NCI-H2227 (cell line): ENCODE measurements around the gene SDC4.

ENCODE experiments used
- DNase-seq: peaks from one replicate; lab custom pipeline; 2025; ENCODE audit not compliant: unreplicated experiment; lab: John Stamatoyannopoulos, UW

The SDC4 gene, protein sequence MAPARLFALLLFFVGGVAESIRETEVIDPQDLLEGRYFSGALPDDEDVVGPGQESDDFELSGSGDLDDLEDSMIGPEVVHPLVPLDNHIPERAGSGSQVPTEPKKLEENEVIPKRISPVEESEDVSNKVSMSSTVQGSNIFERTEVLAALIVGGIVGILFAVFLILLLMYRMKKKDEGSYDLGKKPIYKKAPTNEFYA

DNA sequence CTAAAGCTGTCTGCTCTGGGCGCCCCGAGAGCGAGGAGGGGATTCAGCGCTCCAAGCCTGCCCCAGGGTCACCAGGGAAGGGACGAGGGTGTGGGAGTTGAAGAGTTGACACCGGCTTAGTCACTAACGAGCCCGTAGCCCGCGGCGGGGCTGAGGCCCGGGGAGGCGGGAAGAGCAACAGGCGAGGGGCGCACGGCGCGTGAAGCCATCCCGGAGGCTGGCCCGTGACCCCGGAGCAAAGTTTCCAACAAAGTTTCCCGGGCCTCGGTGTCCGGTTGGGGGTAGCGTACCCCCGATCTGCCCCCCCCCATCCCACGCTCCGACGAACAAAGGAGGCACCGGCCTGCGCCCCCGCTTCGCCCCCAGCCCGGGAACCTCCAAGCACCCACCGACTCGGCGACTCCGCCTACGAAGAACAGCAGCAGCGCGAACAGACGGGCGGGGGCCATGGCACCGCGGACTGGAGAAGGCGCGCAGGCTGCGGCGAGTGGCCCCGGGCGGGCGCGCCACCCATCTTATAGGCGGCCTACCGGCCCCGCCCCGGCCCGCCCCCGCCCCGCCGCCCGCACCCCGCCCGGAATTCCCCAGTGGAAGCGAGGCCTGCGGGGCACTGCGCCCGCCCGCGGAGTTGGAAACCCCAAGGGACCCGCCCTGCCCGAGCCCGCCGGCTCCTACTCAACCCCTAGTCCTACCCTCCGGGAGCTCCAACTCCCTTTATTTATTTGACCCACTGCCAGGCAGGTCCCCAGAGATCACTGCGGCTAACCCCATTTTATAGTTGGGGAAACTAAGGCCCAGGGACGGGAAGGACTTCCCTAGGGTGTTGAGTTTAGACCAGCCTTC lies at the start of gene SDC4:
Gene SDC4, minus strand, starts transcription at position 489 of the 843 bp plus-strand sequence. Its CDS starts 40 bp downstream, at position 449.
- DNase-seq, result peak; percentile 54

DNA sequence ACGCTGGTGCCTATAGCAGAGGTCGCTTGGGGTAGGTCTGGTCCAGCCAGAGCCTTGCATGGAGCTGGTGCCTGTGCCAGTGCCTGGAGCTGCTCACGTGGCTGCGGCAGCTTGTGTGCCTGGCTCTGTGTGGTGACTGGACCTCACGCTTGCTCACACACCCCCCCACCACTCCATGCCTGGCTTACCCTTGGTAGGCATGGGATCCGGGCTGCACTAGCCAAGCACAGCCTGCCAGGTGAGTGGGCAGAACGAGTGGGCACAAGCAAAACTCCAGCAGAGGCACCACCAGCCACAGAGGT lies 46.8 kb upstream of the SDC4 start:
- no peak for DNase-seq

DNA sequence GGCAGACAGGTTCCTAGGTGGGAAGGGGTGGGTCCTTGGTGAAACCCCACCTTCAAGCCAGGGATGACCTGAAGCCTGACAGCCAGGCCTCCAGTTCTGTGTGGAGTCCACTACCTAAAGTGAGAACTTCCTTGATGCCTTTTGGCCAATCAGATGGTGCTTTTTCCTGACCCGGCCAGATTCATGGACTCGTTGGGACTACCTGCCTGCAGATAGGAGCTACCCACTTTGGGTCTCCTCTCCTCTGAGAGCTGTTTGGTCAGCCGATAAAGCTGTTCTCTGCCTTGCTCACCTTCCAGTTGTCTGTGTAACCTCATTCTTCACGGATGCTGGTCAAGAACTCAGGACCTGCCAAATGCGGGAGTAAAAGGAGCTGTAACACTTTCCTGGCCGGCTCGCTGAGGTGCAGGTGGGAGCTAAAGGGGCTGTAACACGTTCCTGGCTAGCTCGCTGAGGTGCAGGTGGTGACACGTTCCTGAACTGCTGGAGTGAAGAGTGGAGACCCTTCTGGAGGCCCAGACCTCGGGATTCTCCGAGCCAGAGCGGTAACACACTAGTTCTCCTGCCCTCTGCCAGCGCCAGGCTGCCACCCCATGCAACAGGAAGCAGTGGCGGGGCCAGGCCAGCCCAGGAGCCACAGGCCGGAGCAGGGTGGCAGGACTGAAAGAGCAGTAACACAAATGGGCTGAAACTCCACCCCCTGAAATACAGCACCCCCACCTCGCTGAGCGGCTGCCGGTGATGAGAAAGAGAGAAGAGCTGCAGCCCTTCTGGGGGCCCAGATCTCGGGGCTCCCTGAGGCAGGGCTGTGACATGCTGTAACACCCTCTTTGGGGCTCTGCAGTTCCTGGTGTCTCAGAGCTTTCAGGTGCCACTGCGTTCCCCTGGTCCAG lies 46.2 kb upstream of the SDC4 start:
- no peak for DNase-seq

GRCh38 chr20:45392733-45393132 lies 44.5 kb upstream of the SDC4 start:
- peak; percentile 25 for DNase-seq

- DNase-seq, result no peak
Measured at GRCh38 chr20:45391559-45391958, 43.3 kb upstream of the SDC4 start.

GRCh38 chr20:45390931-45391330 lies 42.7 kb upstream of the SDC4 start:
- DNase-seq, result no peak

DNA sequence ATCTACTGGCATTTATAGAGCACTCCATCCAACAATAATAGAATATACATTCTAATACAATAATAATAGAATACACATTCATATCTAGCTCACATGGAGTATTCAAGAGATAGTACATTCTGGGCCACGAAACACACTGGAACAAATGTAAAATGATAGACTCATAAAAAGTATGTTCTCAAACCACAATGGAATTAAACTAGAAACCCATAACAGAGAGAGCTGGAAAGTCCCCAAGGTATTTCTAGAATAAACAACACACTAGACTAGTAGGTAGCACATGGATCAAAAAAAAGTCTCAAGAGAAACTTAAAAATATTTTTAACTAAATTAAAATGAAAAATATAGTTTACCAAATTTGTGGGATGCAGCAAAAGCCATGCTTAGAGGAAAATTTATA lies 39.0 kb upstream of the SDC4 start:
- DNase-seq, result no peak

DNA sequence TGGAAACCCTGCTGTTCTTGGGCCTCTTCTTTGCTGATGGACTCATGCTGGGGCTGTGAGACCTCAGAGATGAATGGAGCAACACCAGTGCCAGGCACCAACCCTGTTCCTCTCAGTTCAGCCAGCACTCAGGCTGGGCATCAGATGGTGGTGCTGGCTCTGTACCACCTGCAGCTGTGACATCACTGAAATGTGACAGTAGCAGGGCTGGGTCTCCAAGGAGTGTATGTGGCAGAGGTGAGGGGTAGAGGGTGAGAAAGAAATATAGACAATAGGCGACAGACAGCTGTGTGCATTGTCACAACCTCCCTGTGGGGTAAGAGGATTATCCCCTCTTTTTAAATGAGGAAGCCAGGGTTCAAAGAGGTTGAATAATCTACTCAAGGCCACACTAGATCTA lies 30.0 kb upstream of the SDC4 start, which contains the start of gene TP53TG5:
Gene TP53TG5, minus strand, starts transcription at position 135 of the 400 bp plus-strand sequence. Its CDS starts 89 bp downstream, at position 46.
- no peak for DNase-seq

DNA sequence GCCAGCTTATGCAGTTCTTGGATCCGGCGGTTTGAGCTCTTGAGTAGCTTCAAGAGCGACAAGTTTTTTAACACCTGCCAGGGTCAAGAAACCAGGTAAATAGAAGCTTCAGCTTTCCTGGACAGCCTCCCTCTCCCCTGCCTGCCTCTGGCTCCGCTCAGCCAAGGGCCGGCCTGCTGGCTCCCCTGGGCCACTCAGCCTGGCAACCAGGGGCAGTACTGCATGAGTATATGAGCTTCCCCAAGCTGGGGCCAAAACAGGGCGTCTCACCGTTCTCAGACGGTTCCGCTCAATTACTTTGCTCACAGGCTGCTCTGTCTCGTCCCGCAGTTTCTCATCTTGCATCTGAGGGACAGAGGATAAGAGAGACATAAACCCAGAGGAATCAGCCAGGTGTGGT lies 29.0 kb upstream of the SDC4 start:
- DNase-seq, result peak; percentile 23

DNA sequence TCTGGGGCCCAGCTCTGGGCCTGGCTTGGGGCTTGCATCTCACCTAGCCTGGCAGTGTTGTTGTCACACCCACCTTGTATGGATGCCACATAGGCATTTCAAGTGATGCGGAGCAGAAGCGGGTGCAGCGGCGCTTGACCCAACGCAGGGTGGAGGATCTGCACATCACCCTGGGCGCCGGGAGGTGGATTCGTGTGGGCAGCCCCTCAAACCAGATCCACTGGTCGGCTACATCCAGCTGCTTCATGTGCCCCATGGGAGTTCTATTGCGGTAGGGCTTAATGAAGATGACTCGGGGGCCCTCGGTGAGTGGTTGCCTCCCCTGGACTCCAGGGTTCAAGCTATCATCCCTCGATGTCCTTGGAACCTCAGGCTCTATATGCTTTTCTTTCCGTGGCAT lies 26.7 kb upstream of the SDC4 start:
- DNase-seq, result no peak

DNA sequence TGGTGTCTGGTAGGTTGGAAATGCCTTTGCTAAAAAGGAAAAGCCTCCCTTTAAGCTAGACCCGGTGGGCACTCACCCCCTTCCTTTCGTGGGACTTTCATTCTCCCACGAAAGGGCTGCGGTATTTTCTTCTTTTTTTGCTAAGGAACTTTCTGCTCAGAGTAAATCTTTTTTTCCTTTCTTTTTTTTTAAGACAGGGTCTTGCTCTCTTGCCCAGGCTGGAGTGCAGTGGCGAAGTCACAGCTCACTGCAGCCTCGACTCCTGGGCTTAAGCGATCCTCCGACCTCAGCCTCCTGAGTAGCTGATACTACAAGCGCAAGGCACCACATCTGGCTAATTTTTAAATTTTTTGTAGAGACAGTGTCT lies 25.9 kb upstream of the SDC4 start:
- DNase-seq, result no peak

- DNase-seq, result peak; percentile 31
Measured at GRCh38 chr20:45373353-45374100, 25.3 kb upstream of the SDC4 start.

DNA sequence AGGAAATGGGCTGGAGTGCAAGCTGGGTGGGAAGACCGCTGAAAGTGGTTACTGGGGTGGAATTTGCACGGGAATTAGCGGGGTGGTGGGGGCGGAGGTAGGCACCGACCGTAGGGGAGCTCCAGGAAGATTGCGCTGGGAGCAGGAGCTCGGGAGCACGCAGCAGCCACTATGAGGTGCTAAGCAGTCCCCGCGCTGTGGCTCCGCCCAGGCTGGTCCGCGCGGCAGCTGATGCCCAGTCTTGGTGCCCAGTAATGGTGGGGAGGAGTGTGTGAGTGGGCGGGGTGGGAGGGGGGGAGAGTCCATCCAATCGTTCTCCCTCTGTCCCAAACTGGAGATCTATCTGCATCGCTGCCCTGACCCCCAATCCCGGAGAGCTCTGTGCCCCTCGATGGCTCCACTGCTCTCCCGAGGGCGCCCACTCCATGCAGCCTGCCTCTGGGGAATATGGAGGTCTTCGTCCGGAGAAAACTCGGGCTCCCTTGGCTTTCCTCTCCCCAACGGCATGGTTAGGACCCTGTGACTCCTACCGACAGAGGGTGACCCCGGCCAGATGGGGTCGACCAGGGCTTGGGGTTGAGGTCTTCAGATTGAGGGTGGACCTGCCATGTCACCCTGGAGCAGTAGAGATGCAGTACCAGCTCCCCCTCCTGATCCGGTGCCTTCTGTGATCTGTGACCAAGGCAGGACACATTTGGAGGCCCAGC lies 24.6 kb upstream of the SDC4 start:
- no peak for DNase-seq

- no peak for DNase-seq
Measured at GRCh38 chr20:45372241-45372640, 24.0 kb upstream of the SDC4 start.

DNA sequence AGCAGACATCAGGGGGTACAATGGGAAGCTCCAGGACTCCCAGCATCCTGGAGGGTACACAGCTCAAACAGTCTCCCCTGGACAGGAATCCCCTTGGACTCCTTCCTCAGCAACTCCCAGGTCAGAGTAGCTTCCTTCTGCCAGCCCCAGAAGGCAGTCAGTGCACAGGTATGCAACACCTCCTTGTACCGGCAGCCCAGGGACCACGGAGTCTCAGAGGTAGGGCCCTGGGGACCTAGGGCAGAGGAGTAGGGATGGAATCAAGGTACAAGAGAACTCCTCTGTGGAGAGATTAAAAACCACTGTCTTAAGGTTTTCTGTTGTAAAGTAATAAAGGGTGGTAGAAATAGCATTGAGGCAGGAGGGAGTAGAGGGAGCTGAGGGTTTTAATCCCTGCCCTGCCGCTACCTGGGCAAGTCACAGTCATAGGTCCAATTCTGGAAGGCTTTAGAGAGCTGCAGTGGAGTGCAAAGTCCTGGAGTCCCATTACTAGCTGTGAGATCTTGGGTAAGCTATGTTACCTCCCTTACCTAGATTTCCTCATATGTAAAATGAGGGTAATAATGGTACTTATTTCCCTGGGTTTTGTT lies 22.4 kb upstream of the SDC4 start:
- DNase-seq, result no peak

DNA sequence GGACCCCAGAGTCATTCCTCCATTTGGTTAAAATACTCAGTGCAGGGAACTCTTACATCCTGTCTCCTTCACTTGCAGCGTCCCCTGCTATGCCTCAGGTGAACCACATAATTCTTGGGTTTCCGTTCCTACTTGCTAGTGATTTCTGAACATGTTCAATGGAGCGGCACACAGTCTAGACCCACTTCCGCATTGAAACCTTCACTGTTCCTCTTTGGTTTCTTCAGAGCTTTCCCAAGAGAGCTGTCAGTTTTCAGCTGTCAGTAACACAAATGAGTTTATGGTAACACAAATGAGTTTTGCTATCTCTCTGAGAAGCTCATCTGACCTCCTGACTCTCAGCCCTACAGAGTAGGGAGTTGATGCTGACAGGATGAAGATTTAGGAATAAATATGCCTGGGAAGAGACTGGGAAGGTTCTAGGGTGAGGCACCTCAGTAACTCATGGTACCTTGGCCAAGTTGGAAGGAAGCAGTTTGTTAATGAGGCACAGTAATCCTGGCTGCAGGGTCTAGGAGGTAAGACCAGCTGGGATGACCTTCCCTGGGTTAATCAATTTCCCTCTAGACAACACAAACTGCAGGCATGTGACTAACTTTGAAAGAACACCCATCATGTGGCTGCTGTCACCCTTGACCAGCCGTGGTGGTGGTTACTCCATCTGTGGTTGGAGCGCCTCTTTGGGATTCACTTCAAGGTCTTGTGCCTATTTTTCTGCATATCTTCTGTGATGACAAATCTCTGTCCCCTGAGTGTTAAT lies 20.2 kb upstream of the SDC4 start:
- no peak for DNase-seq

- no peak for DNase-seq
Measured at GRCh38 chr20:45367126-45367525, 18.9 kb upstream of the SDC4 start.

GRCh38 chr20:45366631-45367030 lies 18.4 kb upstream of the SDC4 start:
- DNase-seq, result no peak

- no peak for DNase-seq
Measured at GRCh38 chr20:45366192-45366591, 18.0 kb upstream of the SDC4 start.
